ENCODE results near the gene MPDU1. TPM values are rescaled to one million over a fixed set of nuclear protein-coding genes. Genes with fewer than 3 reads are reported as not detected.

MPDU1 gene
- polyA plus RNA-seq, 1 donor (not counting 4 experiments of a cell fraction or from before 2014, with no cell fraction given): 57.8 TPM

- H2AFZ ChIP-seq (ENCODE audit: control insufficient read depth, low read length): no peak within 1 kb of the TSS
- dilution Hi-C loops (cut with MboI; ENCODE audit: extremely low pct_ligation_motif_present, low sequenced_read_pairs): no loop called here
- peak; percentile 20 for FAIRE-seq
These were observed 6.4 kb downstream of the MPDU1 start, which contains the start of gene SOX15 for GRCh38 chr17:7589891-7590691. Gene SOX15, minus strand, starts transcription at chr17:7590094. Its CDS starts 418 bp downstream, at chr17:7589676.

GRCh38 chr17:7590743-7591142, 7.1 kb downstream of the MPDU1 start:
- Histone ChIP-seq H3K36me3 (ENCODE audit: control insufficient read depth in 2 of 2, extremely low read depth in 1 of 2, insufficient read depth in 2 of 2, low read length in 2 of 2) (peaks cover 42 to 54% of the 10 kb centered on the region in 2 experiments), H3K4me2 (ENCODE audit: control insufficient read depth, extremely low read depth, insufficient read depth, low read depth, low read length) (peak overlapping the region; percentile 97), H3K4me3 (ENCODE audit: control insufficient read depth in 2 of 3, extremely low read depth in 1 of 3, insufficient read depth in 2 of 3, low read depth in 1 of 3, low read length in 3 of 3) (peak overlapping the region; percentile 67 to 92 (median 67)), H3K27ac (ENCODE audit: control insufficient read depth, insufficient read depth, low read length) (peak overlapping the region; percentile 99), H3K9me3 (ENCODE audit: control insufficient read depth, low read depth, low read length) (no peaks in the 10 kb centered on the region), H3K4me1 (ENCODE audit: control insufficient read depth, extremely low read depth, insufficient read depth, low read length) (peaks cover 31% of the 10 kb centered on the region), H3K9ac (ENCODE audit: control insufficient read depth, extremely low read depth, insufficient read depth, low read length) (peak overlapping the region; percentile 91), H3K9me1 (ENCODE audit: control insufficient read depth, extremely low read depth, insufficient read depth, low read length) (no peaks in the 10 kb centered on the region), H2AFZ (ENCODE audit: control insufficient read depth, low read length) (no peak overlapping the region), H3K79me2 (ENCODE audit: control insufficient read depth, insufficient read depth, low read length) (peaks cover 32% of the 10 kb centered on the region), H4K20me1 (ENCODE audit: control insufficient read depth, extremely low read depth, insufficient read depth, low read length) (no peaks in the 10 kb centered on the region), H3K27me3 (ENCODE audit: control insufficient read depth, extremely low read depth, insufficient read depth, low read length) (no peaks in the 10 kb centered on the region)
- dilution Hi-C loops (cut with MboI; ENCODE audit: extremely low pct_ligation_motif_present, low sequenced_read_pairs): no loop called here
- DNase-seq (ENCODE audit: low read depth, low spot score) (no peak), FAIRE-seq (peak; percentile 90)
- TF ChIP-seq EZH2 (IDR thresholded peaks at IDR 0.05; ENCODE audit: low read length) (no peak), CTCF (optimal IDR thresholded peaks at IDR 0.05 in 1 of 3, IDR thresholded peaks at IDR 0.05 in 1 of 3, conservative IDR thresholded peaks at IDR 0.05 in 1 of 3; ENCODE audit: extremely low read depth in 1 of 3, insufficient read depth in 2 of 3, low read length in 3 of 3) (no peak)

More at GRCh38 chr17:7589891-7590691, 6.4 kb downstream of the MPDU1 start, which contains the start of gene SOX15:
- H3K9ac ChIP-seq (ENCODE audit: control insufficient read depth, extremely low read depth, insufficient read depth, low read length): peak within 1 kb of the TSS; percentile 91
- DNase-seq (ENCODE audit: low read depth, low spot score): no peak
- peak within 1 kb of the TSS; percentile 78 to 98 (median 92) for H3K4me3 ChIP-seq (ENCODE audit: control insufficient read depth in 2 of 3, extremely low read depth in 1 of 3, insufficient read depth in 2 of 3, low read depth in 1 of 3, low read length in 3 of 3)
- H3K4me2 ChIP-seq (ENCODE audit: control insufficient read depth, extremely low read depth, insufficient read depth, low read depth, low read length): peak within 1 kb of the TSS; percentile 97
- peaks cover 31% of the 10 kb centered on the region for H3K4me1 ChIP-seq (ENCODE audit: control insufficient read depth, extremely low read depth, insufficient read depth, low read length)
- H3K9me3 ChIP-seq (ENCODE audit: control insufficient read depth, low read depth, low read length): no peaks in the 10 kb centered on the region
- no peaks in the 10 kb centered on the region for H4K20me1 ChIP-seq (ENCODE audit: control insufficient read depth, extremely low read depth, insufficient read depth, low read length)
- TF ChIP-seq EZH2 (IDR thresholded peaks at IDR 0.05; ENCODE audit: low read length) (no peak), CTCF (optimal IDR thresholded peaks at IDR 0.05 in 1 of 3, IDR thresholded peaks at IDR 0.05 in 1 of 3, conservative IDR thresholded peaks at IDR 0.05 in 1 of 3; ENCODE audit: extremely low read depth in 1 of 3, insufficient read depth in 2 of 3, low read length in 3 of 3) (peak in 1 of 3 experiments; percentile 5)
- H3K36me3 ChIP-seq (ENCODE audit: control insufficient read depth in 2 of 2, extremely low read depth in 1 of 2, insufficient read depth in 2 of 2, low read length in 2 of 2): peaks cover 36 to 56% of the 10 kb centered on the region in 2 experiments
- H3K27ac ChIP-seq (ENCODE audit: control insufficient read depth, insufficient read depth, low read length): peak within 1 kb of the TSS; percentile 99
- H3K9me1 ChIP-seq (ENCODE audit: control insufficient read depth, extremely low read depth, insufficient read depth, low read length): no peaks in the 10 kb centered on the region
- peaks cover 39% of the 10 kb centered on the region for H3K79me2 ChIP-seq (ENCODE audit: control insufficient read depth, insufficient read depth, low read length)
- H3K27me3 ChIP-seq (ENCODE audit: control insufficient read depth, extremely low read depth, insufficient read depth, low read length): no peaks in the 10 kb centered on the region

Data from keratinocyte (primary cell).